Measurements from ENCODE around the gene RRP15. TPM values are rescaled to one million over a fixed set of nuclear protein-coding genes. Genes with fewer than 3 reads are reported as not detected.

The RRP15 gene
- total and polyA plus RNA-seq, 2 of the 13 experiments (the other 11 are each of a cell fraction or from before 2014, with no cell fraction given): 2.1 to 37.5 TPM

DNA sequence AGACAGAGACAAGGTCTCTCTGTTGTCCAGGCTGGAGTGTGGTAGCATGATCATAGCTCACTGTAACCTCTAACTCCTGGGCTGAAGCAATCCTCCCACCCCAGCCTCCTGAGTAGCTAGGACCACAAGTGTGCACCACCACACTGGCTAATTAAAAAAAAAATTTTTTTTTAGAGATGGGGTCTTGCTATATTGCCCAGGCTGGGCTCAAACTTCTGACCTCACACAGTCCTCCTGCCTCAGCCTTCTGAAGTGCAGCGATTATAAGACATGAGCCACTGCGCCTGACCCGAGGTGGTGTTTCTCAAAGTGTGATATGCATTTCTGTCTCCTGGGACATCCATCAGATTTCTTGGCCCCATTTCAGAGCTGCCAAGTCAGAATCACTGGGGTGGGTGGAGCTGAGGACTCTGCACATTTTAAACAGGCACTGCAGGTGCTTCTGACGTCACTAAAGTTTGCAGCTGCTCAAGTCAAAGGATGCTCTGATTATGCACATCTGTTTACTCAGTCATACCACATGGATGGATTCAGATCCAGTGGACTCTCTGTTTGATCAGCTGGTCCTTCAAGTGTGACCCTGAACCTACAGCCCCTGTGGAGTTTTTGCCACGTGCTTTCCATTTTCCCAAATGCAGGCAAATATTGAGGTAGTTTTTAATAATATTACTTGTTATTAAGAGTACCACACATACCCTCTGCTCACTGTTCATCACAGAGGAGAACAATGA, 81.4 kb downstream of the RRP15 start (continued):
- TF ChIP-seq ZBED4 (CRISPR knock-in tag; IDR thresholded peaks at IDR 0.05; ENCODE audit: borderline replicate concordance) (no peak), KLF15 (CRISPR knock-in tag; IDR thresholded peaks at IDR 0.05; ENCODE audit: borderline replicate concordance) (no peak), TAF1 (CRISPR knock-in tag; IDR thresholded peaks at IDR 0.05) (no peak), SOX5 (CRISPR knock-in tag; IDR thresholded peaks at IDR 0.05; ENCODE audit: borderline replicate concordance) (peak; percentile 25; the same call in 1 of the 2 replicates), NFE2L1 (CRISPR knock-in tag; IDR thresholded peaks at IDR 0.05; ENCODE audit: borderline replicate concordance) (no peak), NR0B2 (CRISPR knock-in tag; IDR thresholded peaks at IDR 0.05) (no peak), FOSL2 (CRISPR knock-in tag; IDR thresholded peaks at IDR 0.05) (peak; percentile 39; the same call in 1 of the 2 replicates), MYPOP (CRISPR knock-in tag; IDR thresholded peaks at IDR 0.05) (no peak), PBX2 (CRISPR knock-in tag; IDR thresholded peaks at IDR 0.05) (no peak), ZNF263 (CRISPR knock-in tag; IDR thresholded peaks at IDR 0.05) (no peak)
- TF ChIP-seq, protein P1, sequence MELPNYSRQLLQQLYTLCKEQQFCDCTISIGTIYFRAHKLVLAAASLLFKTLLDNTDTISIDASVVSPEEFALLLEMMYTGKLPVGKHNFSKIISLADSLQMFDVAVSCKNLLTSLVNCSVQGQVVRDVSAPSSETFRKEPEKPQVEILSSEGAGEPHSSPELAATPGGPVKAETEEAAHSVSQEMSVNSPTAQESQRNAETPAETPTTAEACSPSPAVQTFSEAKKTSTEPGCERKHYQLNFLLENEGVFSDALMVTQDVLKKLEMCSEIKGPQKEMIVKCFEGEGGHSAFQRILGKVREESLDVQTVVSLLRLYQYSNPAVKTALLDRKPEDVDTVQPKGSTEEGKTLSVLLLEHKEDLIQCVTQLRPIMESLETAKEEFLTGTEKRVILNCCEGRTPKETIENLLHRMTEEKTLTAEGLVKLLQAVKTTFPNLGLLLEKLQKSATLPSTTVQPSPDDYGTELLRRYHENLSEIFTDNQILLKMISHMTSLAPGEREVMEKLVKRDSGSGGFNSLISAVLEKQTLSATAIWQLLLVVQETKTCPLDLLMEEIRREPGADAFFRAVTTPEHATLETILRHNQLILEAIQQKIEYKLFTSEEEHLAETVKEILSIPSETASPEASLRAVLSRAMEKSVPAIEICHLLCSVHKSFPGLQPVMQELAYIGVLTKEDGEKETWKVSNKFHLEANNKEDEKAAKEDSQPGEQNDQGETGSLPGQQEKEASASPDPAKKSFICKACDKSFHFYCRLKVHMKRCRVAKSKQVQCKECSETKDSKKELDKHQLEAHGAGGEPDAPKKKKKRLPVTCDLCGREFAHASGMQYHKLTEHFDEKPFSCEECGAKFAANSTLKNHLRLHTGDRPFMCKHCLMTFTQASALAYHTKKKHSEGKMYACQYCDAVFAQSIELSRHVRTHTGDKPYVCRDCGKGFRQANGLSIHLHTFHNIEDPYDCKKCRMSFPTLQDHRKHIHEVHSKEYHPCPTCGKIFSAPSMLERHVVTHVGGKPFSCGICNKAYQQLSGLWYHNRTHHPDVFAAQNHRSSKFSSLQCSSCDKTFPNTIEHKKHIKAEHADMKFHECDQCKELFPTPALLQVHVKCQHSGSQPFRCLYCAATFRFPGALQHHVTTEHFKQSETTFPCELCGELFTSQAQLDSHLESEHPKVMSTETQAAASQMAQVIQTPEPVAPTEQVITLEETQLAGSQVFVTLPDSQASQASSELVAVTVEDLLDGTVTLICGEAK (IDR thresholded peaks at IDR 0.05): no peak
- TF ChIP-seq, protein P1 (CRISPR knock-in tag; IDR thresholded peaks at IDR 0.05): no peak

Measured in HepG2 (cell line).